LHCN-M2 (cell line): Measurements from ENCODE around the gene PFKFB2. TPM values are rescaled to one million over a fixed set of nuclear protein-coding genes. Genes with fewer than 3 reads are reported as not detected.
"Not testable (repeated sequence)": the region's sequence is repeated elsewhere in the genome, so short reads cannot be mapped to it uniquely, and the experiment has no call there.

ENCODE experiments used
- DNase-seq: peaks from one replicate; pipeline ENCODE4 v3.0.0-alpha.2; 2012; ENCODE audit warnings: low read depth
- total RNA-seq: library from RNA; depleted of rRNA; stranded (reverse); fragments of >200 nt; gene quantifications from 2 replicates; pipeline ENCODE4 v1.2.3, GENCODE V29; 2014

PFKFB2 gene
- total RNA-seq, 1 experiment from 2014 or later, result 3.0 TPM

DNA sequence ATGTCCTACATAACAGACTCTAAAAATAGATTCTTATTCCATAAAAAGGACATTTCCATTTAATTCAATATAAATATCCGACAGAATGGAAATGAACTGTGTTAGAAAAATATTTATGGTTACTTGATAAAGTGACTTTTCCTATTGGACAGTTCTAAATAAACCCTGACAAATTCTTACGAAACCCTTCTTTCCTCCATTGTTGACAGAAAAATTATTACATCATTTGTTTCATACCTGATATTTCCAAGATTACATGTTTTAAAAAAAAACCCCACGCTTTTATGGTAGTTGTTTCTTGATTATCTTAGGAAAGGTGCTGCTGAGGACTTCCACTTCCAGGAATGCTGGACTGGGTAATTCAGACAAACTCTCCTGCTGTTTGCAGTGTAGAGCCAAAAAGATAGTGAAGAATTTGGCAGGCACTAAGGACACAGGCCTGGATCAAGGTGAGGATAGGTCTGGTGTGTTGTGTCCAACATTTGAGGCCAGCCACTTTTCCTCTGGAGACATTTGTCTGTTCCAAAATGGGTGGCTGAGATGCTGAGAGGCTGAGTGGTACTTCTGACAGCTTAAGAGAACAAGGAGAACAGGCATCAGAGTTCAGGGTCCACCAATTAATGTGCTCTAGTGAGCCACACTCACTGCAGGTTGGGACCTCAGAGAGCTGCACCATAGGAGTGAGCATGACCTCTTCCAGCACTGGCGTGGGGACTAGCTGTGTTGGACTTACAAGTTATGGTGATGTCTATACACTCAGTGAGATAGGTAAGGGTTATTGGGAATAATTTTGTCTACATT is 13.5 kb upstream of the PFKFB2 start:
- DNase-seq, result no peak

- no peak for DNase-seq
Measured at GRCh38 chr1:207040181-207040533, 12.9 kb upstream of the PFKFB2 start.

DNA sequence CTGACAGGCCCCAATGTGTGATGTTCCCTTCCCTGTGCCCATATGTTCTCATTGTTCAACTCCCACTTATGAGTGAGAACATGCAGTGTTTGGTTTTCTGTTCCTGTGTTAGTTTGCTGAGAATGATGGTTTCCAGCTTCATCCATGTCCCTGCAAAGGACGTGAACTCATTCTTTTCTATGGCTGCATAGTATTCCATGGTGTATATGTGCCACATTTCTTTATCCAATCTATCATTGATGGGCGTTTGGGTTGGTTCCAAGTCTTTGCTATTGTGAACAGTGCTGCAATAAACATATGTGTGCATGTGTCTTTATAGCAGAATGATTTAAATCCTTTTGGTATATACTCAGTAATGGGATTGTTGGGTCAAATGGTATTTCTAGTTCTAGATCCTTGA is 11.7 kb upstream of the PFKFB2 start:
- not testable (repeated sequence) for DNase-seq

- DNase-seq, result no peak
Measured at GRCh38 chr1:207045453-207045852, 7.6 kb upstream of the PFKFB2 start.

GRCh38 chr1:207047505-207047904 is 5.6 kb upstream of the PFKFB2 start:
- DNase-seq, result no peak

DNA sequence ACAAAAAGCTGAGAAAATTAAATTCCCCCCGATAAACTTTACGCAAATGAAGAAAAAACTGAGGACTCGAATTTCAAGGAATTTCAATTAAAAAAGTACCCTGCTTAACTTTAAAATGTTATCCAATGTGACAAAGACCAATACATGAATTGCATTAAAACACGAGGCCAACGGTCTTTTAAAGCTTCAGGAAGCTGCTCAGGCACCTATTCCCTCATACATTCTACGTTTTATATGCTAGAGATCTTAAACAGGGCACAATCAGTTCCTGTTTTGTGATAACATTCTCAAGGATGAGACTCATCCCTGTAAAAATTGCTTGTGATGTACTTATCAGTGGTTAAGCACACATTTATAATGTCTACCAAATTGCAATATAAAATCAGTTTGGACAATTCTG is 5.0 kb upstream of the PFKFB2 start:
- no peak for DNase-seq

DNA sequence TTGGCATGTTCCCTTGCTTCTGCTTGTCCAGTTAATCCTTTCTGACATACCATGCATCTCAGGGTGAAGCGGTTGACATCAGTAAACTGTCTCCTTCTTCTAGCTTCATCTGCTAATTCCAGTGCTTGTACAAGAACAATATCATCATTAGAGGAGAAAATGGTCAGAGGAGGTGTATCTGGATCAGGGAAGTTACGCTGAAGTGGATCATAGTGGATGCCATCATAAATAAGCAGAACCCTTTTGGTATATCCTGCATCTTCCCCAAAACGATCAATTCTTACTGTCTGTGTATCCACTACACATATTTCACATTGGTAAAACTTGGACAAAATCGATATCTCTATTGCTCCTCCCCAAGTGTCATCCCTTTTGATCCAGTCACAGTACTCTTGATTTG is 4.0 kb upstream of the PFKFB2 start:
- DNase-seq, result no peak

GRCh38 chr1:207049514-207049913 is 3.6 kb upstream of the PFKFB2 start:
- DNase-seq, result no peak

- DNase-seq, result peak; percentile 47
Measured at GRCh38 chr1:207049974-207050391, 3.1 kb upstream of the PFKFB2 start.

DNA sequence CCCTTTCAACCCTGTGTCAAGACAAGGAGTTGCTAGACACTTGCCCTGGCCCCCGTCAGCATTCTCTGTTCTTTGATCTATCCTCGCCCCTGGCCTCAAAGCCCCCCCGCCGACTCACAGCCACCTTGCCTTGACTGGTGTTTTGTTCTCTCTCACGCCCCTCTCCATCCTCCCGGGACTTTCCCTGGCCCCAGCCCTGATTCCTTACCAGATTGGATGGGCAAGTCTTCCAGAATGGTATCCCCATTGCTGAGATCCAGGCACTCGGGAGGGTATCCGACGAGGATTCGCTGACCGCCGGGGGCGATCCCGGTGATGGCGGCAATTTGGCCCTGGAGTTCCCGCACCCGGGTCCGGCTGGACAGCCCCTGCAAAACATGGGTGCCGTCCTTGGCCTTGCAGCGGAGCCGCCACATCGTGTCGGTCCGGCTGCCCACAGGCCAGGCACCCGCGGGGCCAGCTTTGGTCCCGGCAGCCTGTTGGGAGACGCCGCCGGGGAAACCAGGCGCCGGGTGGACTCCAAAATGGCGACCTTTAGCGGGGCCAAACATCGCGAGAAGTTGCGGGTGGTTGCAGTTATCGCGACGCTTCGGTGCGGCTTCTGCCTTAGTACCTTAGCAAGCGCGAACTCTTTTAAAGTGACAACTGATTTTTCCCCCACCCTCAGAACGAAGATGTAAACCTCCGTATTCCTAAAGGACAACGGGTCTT is 2.4 kb upstream of the PFKFB2 start:
- peak; percentile 88 for DNase-seq

GRCh38 chr1:207051191-207051943 is 1.7 kb upstream of the PFKFB2 start, which contains the start of gene YOD1:
YOD1 (minus strand) TSS chr1:207051208; CDS start chr1:207051030, 178 bp downstream.
- peak; percentile 37 for DNase-seq

- no peak for DNase-seq
Measured at GRCh38 chr1:207054491-207054890, 1.4 kb downstream of the PFKFB2 start.

GRCh38 chr1:207055386-207056001 is 2.4 kb downstream of the PFKFB2 start:
- no peak for DNase-seq

GRCh38 chr1:207056673-207057072 is 3.6 kb downstream of the PFKFB2 start:
- no peak for DNase-seq

- no peak for DNase-seq
Measured at GRCh38 chr1:207058252-207058651, 5.2 kb downstream of the PFKFB2 start.

DNA sequence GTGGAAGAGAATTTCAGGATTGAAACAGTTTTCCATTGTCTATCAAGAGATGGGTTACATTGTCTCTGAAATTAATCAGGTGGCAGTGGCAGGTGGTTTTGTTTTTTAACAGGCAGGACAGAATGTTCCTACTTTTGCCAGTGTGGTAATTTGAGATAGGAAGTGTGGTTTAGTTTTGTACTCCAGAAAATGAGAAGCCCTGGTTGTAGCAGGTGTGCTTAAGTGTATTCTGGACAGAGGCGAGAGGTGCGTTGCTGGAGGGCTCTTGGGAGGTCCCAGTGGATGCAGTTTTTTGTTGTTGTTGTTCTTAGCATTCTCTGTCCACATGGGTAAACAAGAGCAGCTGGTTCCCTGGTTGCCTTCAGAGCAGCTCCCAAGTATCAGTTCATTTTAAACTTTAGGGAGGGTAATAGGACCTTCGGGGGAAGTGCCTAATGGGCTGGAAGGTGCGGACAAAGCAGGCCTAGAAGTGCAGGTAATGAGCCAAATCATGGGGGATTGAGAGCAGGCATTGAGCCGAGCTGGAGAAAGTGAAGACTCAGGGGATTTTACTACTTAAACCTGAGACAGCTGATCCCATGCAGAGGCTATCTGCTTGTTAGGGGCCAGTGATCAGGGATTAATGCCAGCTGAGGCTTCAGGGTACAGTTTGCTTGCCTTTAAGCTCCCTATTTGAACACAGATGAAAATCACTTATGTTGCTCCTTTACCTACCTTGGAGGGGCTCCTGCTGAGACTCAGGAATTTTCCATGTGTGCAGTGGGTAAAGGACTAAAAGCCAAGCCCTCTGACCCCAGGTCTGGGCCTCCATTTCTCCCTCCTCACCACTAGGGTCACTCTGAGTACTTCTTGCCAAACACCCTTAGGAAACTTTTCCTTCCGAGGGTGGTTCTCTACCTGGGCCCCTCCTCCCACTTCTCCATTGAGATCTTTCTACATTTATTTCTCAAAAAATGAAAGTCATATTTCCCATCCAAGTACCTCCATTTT is 6.1 kb downstream of the PFKFB2 start:
- DNase-seq, result peak; percentile 78

- DNase-seq, result no peak
Measured at GRCh38 chr1:207059881-207060280, 6.8 kb downstream of the PFKFB2 start.

DNA sequence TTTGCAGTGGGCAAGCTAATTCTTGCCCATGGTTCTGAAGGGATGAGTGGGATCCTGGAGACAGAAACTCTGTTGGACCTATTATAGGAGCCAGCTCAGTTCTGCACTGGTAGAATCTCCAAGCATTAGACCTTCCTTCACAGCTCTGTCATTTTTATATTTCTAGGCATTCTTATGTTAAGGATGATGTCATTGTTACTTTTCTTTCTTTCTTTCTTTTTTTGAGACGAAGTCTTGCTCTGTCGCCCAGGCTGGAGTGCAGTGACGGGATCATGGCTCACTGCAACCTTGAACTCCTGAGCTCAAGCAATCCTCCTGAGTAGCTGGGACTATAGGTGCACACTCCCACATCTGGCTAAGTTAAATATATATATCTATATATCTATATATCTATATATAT is 7.5 kb downstream of the PFKFB2 start:
- no peak for DNase-seq

GRCh38 chr1:207062058-207062457 is 9.0 kb downstream of the PFKFB2 start:
- no peak for DNase-seq

GRCh38 chr1:207063014-207063413 is 9.9 kb downstream of the PFKFB2 start:
- no peak for DNase-seq

DNA sequence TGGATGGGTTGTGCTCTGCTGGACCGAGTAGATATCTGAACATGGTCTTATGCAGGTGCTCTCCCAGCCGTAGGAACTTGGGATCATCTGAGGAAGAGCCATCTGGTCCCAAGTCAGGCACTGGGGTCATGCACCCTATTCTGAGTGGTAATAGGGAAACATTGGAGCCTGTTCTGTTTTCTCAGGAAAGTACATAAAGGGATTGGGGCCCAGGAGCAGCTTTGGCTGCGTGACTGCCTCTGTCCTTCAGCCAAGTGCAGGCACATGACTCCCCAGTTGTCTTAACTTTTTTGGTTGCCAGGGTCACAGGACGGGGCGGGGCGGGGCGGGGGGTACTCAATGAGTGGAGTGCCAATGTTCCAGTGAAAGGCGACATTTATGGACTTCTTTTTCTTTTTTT is 11.5 kb downstream of the PFKFB2 start:
- DNase-seq, result no peak
